Peyer's patch (tissue), 4 donors: ENCODE data around the gene TSPAN9.

Source experiments
- CTCF ChIP-seq, 6 experiments: fragments of 450-650 bp in 4 of 6; fragments of 200-600 bp in 2 of 6; sonication (generic) in 1 of 6; IDR thresholded peaks; one replicate each; pipeline ENCODE4 v1.5.1; 2017 to 2019; ENCODE audit warnings: antibody characterized with exemption in 6 of 6, mild to moderate bottlenecking in 3 of 6, moderate library complexity in 1 of 6
- POLR2A ChIP-seq, 2 donors: fragments of 450-650 bp; IDR thresholded peaks; one replicate each; pipeline ENCODE4 v1.5.1; 2017; ENCODE audit warnings: antibody characterized with exemption in 2 of 2, mild to moderate bottlenecking in 2 of 2, moderate library complexity in 2 of 2

- TF ChIP-seq CTCF (IDR thresholded peaks at IDR 0.05) (no peak), POLR2A (IDR thresholded peaks at IDR 0.05) (no peak)
These were observed 52.3 kb downstream of the TSPAN9 start for GRCh38 chr12:3129301-3130056.
